HepG2 (cell line): ENCODE results near the gene LRRC8E. TPM values are rescaled to one million over a fixed set of nuclear protein-coding genes. Genes with fewer than 3 reads are reported as not detected.
A peak's percentile ranks its signal among the peaks of the same experiment; 100 is the strongest.

Source experiments
- ATAC-seq: fragments of 200-7000 bp; cut with Tn5 transposase; 3 replicates; pipeline ENCODE4 v1.9.1; 2020; ENCODE audit warnings: mild to moderate bottlenecking, moderate library complexity
- BruUV-seq: library from RNA; stranded (reverse); fragments of 400-500 nt; replicated peaks from 2 replicates; lab custom pipeline; 2021; lab: Mats Ljungman, UMichigan
- CTCF ChIA-PET: fragments of 300-600 bp; formaldehyde crosslinking; extraction: SDS; loops from one replicate; lab custom pipeline; 2021; ENCODE audit warnings: low total read pairs, inconsistent platforms, low intra/inter-chr PET ratio; lab: Yijun Ruan, JAX
- POLR2A ChIA-PET: fragments of 350-600 bp; sonication (Branson Sonifier 250); formaldehyde crosslinking; loops from one replicate; lab custom pipeline; 2020; ENCODE audit warnings: antibody characterized with exemption, inconsistent platforms; lab: Yijun Ruan, JAX
- DNase-seq: peaks from one replicate; pipeline ENCODE4 v3.0.0-alpha.2; 2015; ENCODE audit warnings: low spot score
- FAIRE-seq: peaks from 3 replicates; lab custom pipeline; 2011; peaks lifted over from hg19 to GRCh38; lab: Jason Lieb, UNC
- H2AFZ ChIP-seq: one replicate; pipeline ENCODE4 v1.6.1; 2011; ENCODE audit warnings: low read length, inconsistent platforms
- H3K27ac ChIP-seq: fragments of 300-600 bp; 3 replicates; pipeline ENCODE4 v1.8.0; 2011; ENCODE audit warnings: mixed run types, mild to moderate bottlenecking, mixed read lengths, low read length, inconsistent platforms; ENCODE audit not compliant: insufficient read depth; ENCODE audit errors: extremely low read length
- H3K27me3 ChIP-seq, 2 experiments: fragments of 200-600 bp in 1 of 2; 2 replicates in 1 of 2; 3 replicates in 1 of 2; pipeline versions ENCODE4 v1.6.0 to v1.8.0; 2011; ENCODE audit warnings: low read length in 2 of 2, mild to moderate bottlenecking in 2 of 2, moderate library complexity in 2 of 2, inconsistent platforms in 1 of 2; ENCODE audit not compliant: insufficient read depth in 2 of 2, control insufficient read depth in 1 of 2
- H3K36me3 ChIP-seq, 2 experiments: fragments of 200-600 bp in 1 of 2; replicated peaks in 1 of 2; 2 replicates in 1 of 2; 3 replicates in 1 of 2; pipeline versions ENCODE4 v1.5.1 to v1.8.0; 2011; ENCODE audit warnings: low read length in 2 of 2, inconsistent platforms in 1 of 2; ENCODE audit not compliant: insufficient read depth in 2 of 2, control insufficient read depth in 1 of 2
- H3K4me1 ChIP-seq: 2 replicates; pipeline ENCODE4 v1.5.1; 2012; ENCODE audit warnings: low read length, inconsistent platforms; ENCODE audit not compliant: insufficient read depth
- H3K4me2 ChIP-seq: 2 replicates; pipeline ENCODE4 v1.6.0; 2011; ENCODE audit warnings: low read depth, low read length, inconsistent platforms
- H3K4me3 ChIP-seq, 3 experiments: fragments of 200-600 bp in 1 of 3; sonication (generic), shearing (Covaris generic) in 1 of 3; replicated peaks in 1 of 3; 2 replicates each; pipeline ENCODE4 v1.5.1; 2011 to 2016; ENCODE audit warnings: low read length in 3 of 3, inconsistent platforms in 2 of 3, low read depth in 2 of 3, mild to moderate bottlenecking in 2 of 3, control low read depth in 1 of 3, mixed read lengths in 1 of 3; ENCODE audit not compliant: insufficient read depth in 1 of 3
- H3K79me2 ChIP-seq: one replicate; pipeline ENCODE4 v1.6.1; 2011; ENCODE audit warnings: low read length, inconsistent platforms; ENCODE audit not compliant: insufficient read depth
- H3K9ac ChIP-seq: 2 replicates; pipeline ENCODE4 v1.6.0; 2011; ENCODE audit warnings: mild to moderate bottlenecking, low read depth, low read length, inconsistent platforms; ENCODE audit not compliant: insufficient read depth
- H3K9me3 ChIP-seq: 2 replicates; pipeline ENCODE4 v1.5.1; 2012; ENCODE audit warnings: mild to moderate bottlenecking, low read length
- H4K20me1 ChIP-seq: 2 replicates; pipeline ENCODE4 v1.6.0; 2011; ENCODE audit warnings: inconsistent platforms, mild to moderate bottlenecking, low read length, moderate library complexity; ENCODE audit not compliant: insufficient read depth
- EEA1 ChIP-seq: sonication (generic); formaldehyde crosslinking; IDR thresholded peaks from 2 replicates; pipeline ENCODE4 v1.5.1; 2020; ENCODE audit warnings: mild to moderate bottlenecking, missing genetic modification reagents, borderline replicate concordance
- IRX3 ChIP-seq: sonication (generic); formaldehyde crosslinking; IDR thresholded peaks from 2 replicates; pipeline ENCODE4 v1.8.1; 2023; ENCODE audit warnings: mild to moderate bottlenecking, low read depth, missing genetic modification reagents, borderline replicate concordance
- RBFOX2 ChIP-seq: fragments of 200-400 bp; formaldehyde crosslinking; IDR thresholded peaks from 2 replicates; pipeline ENCODE4 v1.6.1; 2017; ENCODE audit warnings: low read depth, mild to moderate bottlenecking, low read length
- WGBS: methylation state at CpG from one replicate; pipeline ENCODE4 v1.1.6; 2017; ENCODE audit warnings: low lambda C conversion rate; 5-methylcytosine and 5-hydroxymethylcytosine counted together
- in situ Hi-C: cut with HindIII; loops from 2 replicates; pipeline ENCODE4 v1.10.0; 2017; ENCODE audit warnings: low pct_unique_long_range_greater_than_20kb; ENCODE audit not compliant: extremely low pct_ligation_motif_present
- intact Hi-C: fragments of 100-400 bp; cut with micrococcal nuclease; formaldehyde crosslinking; loops from one replicate; pipeline ENCODE4 v1.10.0; 2022; ENCODE audit not compliant: unreplicated experiment
- polyA plus RNA-seq, 8 experiments: library from polyadenylated mRNA; depleted of rRNA in 3 of 8; stranded (reverse) in 7 of 8; unstranded in 1 of 8; fragments of >200 nt; fragmentation: Illumina TruSeq in 4 of 8; extraction: Trizol in 4 of 8; gene quantifications; 2 replicates each; pipeline versions ENCODE4 v1.2.1 to v1.2.3, GENCODE V29; 2011 to 2016; ENCODE audit warnings: low read depth in 4 of 8, missing spikeins in 1 of 8, mixed read lengths in 1 of 8; ENCODE audit not compliant: insufficient read depth in 1 of 8
- total RNA-seq, 5 experiments: library from RNA; depleted of rRNA; stranded (reverse); fragments of >200 nt; fragmentation: Illumina TruSeq; extraction: Trizol; gene quantifications; 2 replicates each; pipeline ENCODE4 v1.2.3, GENCODE V29; 2016; ENCODE audit warnings: low read depth in 1 of 5
- TF ChIP-seq, protein P1 (sequence below): sonication (generic); formaldehyde crosslinking; IDR thresholded peaks from 2 replicates; pipeline ENCODE4 v1.8.1; 2022; ENCODE audit warnings: mild to moderate bottlenecking, missing genetic modification reagents
- TF ChIP-seq, protein P2 (sequence below): sonication (generic); formaldehyde crosslinking; conservative IDR thresholded peaks from 2 replicates; pipeline ENCODE4 v1.5.0; 2020; ENCODE audit warnings: missing genetic modification reagents

Gene LRRC8E
- total and polyA plus RNA-seq, 2 of the 13 experiments (the other 11 are each of a cell fraction or from before 2014, with no cell fraction given): 8.0 to 10.3 TPM

DNA sequence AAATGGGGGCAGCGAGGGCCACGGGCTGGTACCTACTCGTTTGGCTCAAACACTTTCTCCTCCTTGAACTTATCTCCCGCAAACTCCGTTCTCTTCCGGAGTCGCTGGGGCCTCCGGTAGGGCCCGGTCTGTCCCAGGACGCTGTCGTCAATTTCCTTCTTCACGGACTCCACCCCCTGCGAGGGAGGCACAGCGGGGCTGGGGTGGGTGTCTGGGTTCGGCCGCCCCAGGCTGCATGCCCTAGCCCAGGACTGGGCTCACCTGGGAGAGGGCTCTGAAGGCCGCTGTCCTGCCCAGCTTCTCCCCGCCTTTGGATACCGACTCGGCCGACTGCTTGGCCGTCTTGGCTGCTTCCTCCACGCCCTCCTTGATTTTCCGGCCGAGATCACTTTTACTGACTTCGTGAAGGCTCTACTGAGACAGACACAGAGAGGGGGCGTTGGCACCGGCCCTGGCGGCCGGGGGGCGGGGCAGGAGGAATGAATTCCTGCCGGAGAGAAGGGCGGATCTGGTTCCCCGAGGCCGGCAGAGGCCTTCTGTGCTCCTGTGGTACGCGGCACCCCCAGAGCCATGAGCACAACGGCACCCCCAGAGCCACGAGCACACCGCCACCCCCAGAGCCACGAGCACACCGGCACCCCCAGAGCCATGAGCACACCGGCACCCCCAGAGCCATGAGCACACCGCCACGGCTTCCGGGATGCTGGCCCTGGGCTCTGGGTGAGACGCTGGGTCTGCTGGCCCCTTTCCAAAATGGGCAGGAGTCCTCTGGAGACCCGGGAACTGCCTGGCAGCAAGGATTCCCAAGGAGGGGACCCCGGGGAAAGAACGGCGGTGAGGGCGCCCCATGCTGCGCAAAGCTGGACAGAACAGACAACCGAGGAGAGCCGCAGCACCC lies 45.8 kb downstream of the LRRC8E start:
- ATAC-seq (no peak), DNase-seq (no peak), FAIRE-seq (no peak)
- H2AFZ ChIP-seq: no peak overlapping the region
- ChIA-PET CTCF (no interaction called here), POLR2A (interaction anchor here (1.8 kb wide), 1 partner anchor 10 kb away, joined by 12 read pairs; the partner anchor contains the start of gene TIMM44)
- no TSS peak for BruUV-seq
- no peak overlapping the region for H3K4me2 ChIP-seq
- no peak for TF ChIP-seq IRX3 (CRISPR knock-in tag)
- TF ChIP-seq, protein P1, sequence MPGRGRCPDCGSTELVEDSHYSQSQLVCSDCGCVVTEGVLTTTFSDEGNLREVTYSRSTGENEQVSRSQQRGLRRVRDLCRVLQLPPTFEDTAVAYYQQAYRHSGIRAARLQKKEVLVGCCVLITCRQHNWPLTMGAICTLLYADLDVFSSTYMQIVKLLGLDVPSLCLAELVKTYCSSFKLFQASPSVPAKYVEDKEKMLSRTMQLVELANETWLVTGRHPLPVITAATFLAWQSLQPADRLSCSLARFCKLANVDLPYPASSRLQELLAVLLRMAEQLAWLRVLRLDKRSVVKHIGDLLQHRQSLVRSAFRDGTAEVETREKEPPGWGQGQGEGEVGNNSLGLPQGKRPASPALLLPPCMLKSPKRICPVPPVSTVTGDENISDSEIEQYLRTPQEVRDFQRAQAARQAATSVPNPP (CRISPR knock-in tag): no peak
- TF ChIP-seq, protein P2, sequence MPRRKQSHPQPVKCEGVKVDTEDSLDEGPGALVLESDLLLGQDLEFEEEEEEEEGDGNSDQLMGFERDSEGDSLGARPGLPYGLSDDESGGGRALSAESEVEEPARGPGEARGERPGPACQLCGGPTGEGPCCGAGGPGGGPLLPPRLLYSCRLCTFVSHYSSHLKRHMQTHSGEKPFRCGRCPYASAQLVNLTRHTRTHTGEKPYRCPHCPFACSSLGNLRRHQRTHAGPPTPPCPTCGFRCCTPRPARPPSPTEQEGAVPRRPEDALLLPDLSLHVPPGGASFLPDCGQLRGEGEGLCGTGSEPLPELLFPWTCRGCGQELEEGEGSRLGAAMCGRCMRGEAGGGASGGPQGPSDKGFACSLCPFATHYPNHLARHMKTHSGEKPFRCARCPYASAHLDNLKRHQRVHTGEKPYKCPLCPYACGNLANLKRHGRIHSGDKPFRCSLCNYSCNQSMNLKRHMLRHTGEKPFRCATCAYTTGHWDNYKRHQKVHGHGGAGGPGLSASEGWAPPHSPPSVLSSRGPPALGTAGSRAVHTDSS (CRISPR knock-in tag): no peak
- no peak for TF ChIP-seq EEA1 (CRISPR knock-in tag)
- TF ChIP-seq RBFOX2: peak; percentile 70
- no peaks in the 10 kb centered on the region for H3K9me3 ChIP-seq
- no peaks in the 10 kb centered on the region for H3K27me3 ChIP-seq
- in situ Hi-C loops (no loop called here), intact Hi-C loops (no loop called here)
- H3K9ac ChIP-seq: no peak overlapping the region
- H3K4me1 ChIP-seq: no peaks in the 10 kb centered on the region
- no peak overlapping the region for H3K27ac ChIP-seq
- WGBS: 96% methylated on average over 39 of the region's 55 CpGs
- H3K79me2 ChIP-seq: no peaks in the 10 kb centered on the region
- 0 out of 2 replicates have a peak, but pooled peaks cover 1% of the 10 kb centered on the region for H4K20me1 ChIP-seq
- peaks cover 38 to 77% of the 10 kb centered on the region in 2 experiments; a peak in 4 of 5 replicates for H3K36me3 ChIP-seq
- no peak overlapping the region for H3K4me3 ChIP-seq
